ENCODE results near the gene ZNF45. TPM values are rescaled to one million over a fixed set of nuclear protein-coding genes. Genes with fewer than 3 reads are reported as not detected.

ZNF45 gene
- total and polyA plus RNA-seq, 2 of the 13 experiments (the other 11 are each of a cell fraction or from before 2014, with no cell fraction given) = 2.4 to 11.3 TPM

DNA sequence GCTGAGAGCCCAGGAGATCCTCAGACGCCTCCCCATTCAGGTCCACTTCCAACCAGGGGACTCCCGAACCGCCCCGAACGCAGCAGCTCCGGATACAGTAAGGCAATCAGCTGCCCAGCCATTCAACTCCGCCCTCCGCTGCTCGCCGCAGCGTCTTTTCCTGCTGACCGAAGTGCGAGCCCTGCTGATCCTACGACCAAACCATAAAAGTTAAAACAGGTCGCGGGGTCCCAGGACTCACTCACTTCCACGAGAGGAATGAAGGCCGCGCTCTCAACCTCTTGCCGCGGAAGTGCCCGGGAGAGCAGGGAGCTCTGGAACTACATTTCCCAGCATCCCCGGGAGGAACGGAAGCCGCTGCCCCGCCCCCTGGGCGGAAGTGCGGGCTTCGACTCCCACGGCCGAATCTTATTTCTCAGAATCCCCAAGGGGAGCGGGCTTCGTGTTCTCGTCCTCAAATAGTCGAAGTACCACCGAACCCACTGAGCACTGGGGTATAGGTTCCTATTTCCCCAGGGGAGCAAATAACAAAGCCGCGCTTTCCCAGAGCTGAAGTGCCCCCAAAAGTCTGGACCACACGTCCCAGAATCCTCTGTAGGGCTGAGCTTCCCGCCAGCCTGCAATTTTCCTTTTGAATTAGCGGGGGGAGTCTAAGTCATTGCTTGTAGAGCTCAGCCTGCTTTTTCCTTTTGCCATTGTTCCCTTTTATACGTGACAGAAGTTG lies at the start of gene ZNF45 (continued):
- TF ChIP-seq, protein P1, sequence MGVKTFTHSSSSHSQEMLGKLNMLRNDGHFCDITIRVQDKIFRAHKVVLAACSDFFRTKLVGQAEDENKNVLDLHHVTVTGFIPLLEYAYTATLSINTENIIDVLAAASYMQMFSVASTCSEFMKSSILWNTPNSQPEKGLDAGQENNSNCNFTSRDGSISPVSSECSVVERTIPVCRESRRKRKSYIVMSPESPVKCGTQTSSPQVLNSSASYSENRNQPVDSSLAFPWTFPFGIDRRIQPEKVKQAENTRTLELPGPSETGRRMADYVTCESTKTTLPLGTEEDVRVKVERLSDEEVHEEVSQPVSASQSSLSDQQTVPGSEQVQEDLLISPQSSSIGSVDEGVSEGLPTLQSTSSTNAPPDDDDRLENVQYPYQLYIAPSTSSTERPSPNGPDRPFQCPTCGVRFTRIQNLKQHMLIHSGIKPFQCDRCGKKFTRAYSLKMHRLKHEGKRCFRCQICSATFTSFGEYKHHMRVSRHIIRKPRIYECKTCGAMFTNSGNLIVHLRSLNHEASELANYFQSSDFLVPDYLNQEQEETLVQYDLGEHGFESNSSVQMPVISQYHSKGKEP (CRISPR knock-in tag; IDR thresholded peaks at IDR 0.05) = no peak
- TF ChIP-seq ZNF234 (CRISPR knock-in tag; conservative IDR thresholded peaks at IDR 0.05) (no peak), NFIB (CRISPR knock-in tag; IDR thresholded peaks at IDR 0.05; ENCODE audit: borderline replicate concordance) (no peak), THAP11 (CRISPR knock-in tag; IDR thresholded peaks at IDR 0.05) (peak; percentile 100), NRL (CRISPR knock-in tag; IDR thresholded peaks at IDR 0.05; ENCODE audit: borderline replicate concordance) (peak; percentile 77; the same call in 1 of the 2 replicates), GPBP1L1 (CRISPR knock-in tag; IDR thresholded peaks at IDR 0.05) (no peak), TAF1 (CRISPR knock-in tag; IDR thresholded peaks at IDR 0.05) (peak; percentile 70), ZNF652 (CRISPR knock-in tag; IDR thresholded peaks at IDR 0.05; ENCODE audit: borderline replicate concordance, low read depth) (no peak), ZNF296 (CRISPR knock-in tag; conservative IDR thresholded peaks at IDR 0.05) (no peak), ZNF598 (CRISPR knock-in tag; IDR thresholded peaks at IDR 0.05; ENCODE audit: borderline replicate concordance) (no peak), FIP1L1 (IDR thresholded peaks at IDR 0.05; ENCODE audit: borderline replicate concordance, insufficient read depth, low read depth, low read length) (no peak), CENPT (CRISPR knock-in tag; IDR thresholded peaks at IDR 0.05; ENCODE audit: low read depth) (no peak), ZNF747 (CRISPR knock-in tag; IDR thresholded peaks at IDR 0.05; ENCODE audit: borderline replicate concordance) (no peak), ZNF543 (CRISPR knock-in tag; IDR thresholded peaks at IDR 0.05) (no peak)
- TF ChIP-seq, protein P2, sequence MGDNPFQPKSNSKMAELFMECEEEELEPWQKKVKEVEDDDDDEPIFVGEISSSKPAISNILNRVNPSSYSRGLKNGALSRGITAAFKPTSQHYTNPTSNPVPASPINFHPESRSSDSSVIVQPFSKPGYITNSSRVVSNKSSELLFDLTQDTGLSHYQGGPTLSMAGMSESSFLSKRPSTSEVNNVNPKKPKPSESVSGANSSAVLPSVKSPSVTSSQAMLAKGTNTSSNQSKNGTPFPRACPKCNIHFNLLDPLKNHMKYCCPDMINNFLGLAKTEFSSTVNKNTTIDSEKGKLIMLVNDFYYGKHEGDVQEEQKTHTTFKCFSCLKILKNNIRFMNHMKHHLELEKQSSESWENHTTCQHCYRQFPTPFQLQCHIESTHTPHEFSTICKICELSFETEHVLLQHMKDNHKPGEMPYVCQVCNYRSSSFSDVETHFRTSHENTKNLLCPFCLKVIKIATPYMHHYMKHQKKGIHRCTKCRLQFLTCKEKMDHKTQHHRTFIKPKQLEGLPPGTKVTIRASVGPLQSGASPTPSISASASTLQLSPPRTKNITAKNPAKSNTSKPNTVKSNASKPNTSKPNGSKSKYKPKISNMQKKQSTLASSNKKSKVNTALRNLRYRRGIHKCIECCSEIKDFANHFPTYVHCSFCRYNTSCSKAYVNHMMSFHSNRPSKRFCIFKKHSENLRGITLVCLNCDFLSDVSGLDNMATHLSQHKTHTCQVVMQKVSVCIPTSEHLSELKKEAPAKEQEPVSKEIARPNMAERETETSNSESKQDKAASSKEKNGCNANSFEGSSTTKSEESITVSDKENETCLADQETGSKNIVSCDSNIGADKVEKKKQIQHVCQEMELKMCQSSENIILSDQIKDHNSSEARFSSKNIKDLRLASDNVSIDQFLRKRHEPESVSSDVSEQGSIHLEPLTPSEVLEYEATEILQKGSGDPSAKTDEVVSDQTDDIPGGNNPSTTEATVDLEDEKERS (CRISPR knock-in tag; IDR thresholded peaks at IDR 0.05) = no peak
- TF ChIP-seq, protein P3, sequence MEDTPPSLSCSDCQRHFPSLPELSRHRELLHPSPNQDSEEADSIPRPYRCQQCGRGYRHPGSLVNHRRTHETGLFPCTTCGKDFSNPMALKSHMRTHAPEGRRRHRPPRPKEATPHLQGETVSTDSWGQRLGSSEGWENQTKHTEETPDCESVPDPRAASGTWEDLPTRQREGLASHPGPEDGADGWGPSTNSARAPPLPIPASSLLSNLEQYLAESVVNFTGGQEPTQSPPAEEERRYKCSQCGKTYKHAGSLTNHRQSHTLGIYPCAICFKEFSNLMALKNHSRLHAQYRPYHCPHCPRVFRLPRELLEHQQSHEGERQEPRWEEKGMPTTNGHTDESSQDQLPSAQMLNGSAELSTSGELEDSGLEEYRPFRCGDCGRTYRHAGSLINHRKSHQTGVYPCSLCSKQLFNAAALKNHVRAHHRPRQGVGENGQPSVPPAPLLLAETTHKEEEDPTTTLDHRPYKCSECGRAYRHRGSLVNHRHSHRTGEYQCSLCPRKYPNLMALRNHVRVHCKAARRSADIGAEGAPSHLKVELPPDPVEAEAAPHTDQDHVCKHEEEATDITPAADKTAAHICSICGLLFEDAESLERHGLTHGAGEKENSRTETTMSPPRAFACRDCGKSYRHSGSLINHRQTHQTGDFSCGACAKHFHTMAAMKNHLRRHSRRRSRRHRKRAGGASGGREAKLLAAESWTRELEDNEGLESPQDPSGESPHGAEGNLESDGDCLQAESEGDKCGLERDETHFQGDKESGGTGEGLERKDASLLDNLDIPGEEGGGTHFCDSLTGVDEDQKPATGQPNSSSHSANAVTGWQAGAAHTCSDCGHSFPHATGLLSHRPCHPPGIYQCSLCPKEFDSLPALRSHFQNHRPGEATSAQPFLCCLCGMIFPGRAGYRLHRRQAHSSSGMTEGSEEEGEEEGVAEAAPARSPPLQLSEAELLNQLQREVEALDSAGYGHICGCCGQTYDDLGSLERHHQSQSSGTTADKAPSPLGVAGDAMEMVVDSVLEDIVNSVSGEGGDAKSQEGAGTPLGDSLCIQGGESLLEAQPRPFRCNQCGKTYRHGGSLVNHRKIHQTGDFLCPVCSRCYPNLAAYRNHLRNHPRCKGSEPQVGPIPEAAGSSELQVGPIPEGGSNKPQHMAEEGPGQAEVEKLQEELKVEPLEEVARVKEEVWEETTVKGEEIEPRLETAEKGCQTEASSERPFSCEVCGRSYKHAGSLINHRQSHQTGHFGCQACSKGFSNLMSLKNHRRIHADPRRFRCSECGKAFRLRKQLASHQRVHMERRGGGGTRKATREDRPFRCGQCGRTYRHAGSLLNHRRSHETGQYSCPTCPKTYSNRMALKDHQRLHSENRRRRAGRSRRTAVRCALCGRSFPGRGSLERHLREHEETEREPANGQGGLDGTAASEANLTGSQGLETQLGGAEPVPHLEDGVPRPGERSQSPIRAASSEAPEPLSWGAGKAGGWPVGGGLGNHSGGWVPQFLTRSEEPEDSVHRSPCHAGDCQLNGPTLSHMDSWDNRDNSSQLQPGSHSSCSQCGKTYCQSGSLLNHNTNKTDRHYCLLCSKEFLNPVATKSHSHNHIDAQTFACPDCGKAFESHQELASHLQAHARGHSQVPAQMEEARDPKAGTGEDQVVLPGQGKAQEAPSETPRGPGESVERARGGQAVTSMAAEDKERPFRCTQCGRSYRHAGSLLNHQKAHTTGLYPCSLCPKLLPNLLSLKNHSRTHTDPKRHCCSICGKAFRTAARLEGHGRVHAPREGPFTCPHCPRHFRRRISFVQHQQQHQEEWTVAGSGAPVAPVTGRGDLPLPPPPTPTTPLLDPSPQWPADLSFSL (CRISPR knock-in tag; IDR thresholded peaks at IDR 0.05) = no peak
